H1 (cell line): ENCODE measurements around the gene CUEDC1.

Experiments
- GABPA ChIP-seq: IDR thresholded peaks from 2 replicates; pipeline ENCODE4 v1.6.1; 2011; ENCODE audit warnings: mild to moderate bottlenecking, low read length, moderate library complexity, borderline replicate concordance; ENCODE audit not compliant: insufficient read depth
- POLR2A ChIP-seq, 2 experiments: IDR thresholded peaks; 1 replicate in 1 of 2; 2 replicates in 1 of 2; pipeline ENCODE4 v1.6.1; 2011; ENCODE audit warnings: low read depth in 2 of 2, low read length in 2 of 2, mild to moderate bottlenecking in 2 of 2; ENCODE audit errors: control extremely low read depth in 1 of 2
- RFX5 ChIP-seq: IDR thresholded peaks from 2 replicates; pipeline ENCODE4 v1.6.1; 2011; ENCODE audit warnings: low read depth, low read length, improper control_type of control experiment, borderline replicate concordance
- SRF ChIP-seq: IDR thresholded peaks from 2 replicates; pipeline ENCODE4 v1.6.1; 2011; ENCODE audit warnings: mild to moderate bottlenecking, low read depth, low read length, moderate library complexity
- TF ChIP-seq, protein P1 (sequence below): IDR thresholded peaks from 2 replicates; pipeline ENCODE4 v1.6.1; 2011; ENCODE audit warnings: low read length, improper control_type of control experiment

GRCh38 chr17:57880086-57880456 is 75.1 kb downstream of the CUEDC1 start:
- TF ChIP-seq RFX5 (no peak), GABPA (no peak), POLR2A (IDR thresholded peaks at IDR 0.05; ENCODE audit: control extremely low read depth in 1 of 2, low read depth in 2 of 2, low read length in 2 of 2) (no peak), SRF (no peak)
- TF ChIP-seq, protein P1, sequence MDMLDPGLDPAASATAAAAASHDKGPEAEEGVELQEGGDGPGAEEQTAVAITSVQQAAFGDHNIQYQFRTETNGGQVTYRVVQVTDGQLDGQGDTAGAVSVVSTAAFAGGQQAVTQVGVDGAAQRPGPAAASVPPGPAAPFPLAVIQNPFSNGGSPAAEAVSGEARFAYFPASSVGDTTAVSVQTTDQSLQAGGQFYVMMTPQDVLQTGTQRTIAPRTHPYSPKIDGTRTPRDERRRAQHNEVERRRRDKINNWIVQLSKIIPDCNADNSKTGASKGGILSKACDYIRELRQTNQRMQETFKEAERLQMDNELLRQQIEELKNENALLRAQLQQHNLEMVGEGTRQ = no peak
